Sigmoid colon (tissue), 4 donors: ENCODE measurements around the gene PRDM16.

ENCODE experiments used
- CTCF ChIP-seq, 4 experiments: fragments of 450-650 bp in 3 of 4; fragments of 200-600 bp in 1 of 4; IDR thresholded peaks; one replicate each; pipeline ENCODE4 v1.5.1; 2016 to 2019; ENCODE audit warnings: antibody characterized with exemption in 4 of 4, mild to moderate bottlenecking in 3 of 4, moderate library complexity in 2 of 4
- EP300 ChIP-seq, 4 donors: sonication (generic); formaldehyde crosslinking; IDR thresholded peaks; one replicate each; pipeline ENCODE4 v1.6.1; 2017; ENCODE audit warnings: antibody characterized with exemption in 4 of 4
- POLR2A ChIP-seq, 2 donors: fragments of 450-650 bp; IDR thresholded peaks; one replicate each; pipeline ENCODE4 v1.6.1; 2016; ENCODE audit warnings: antibody characterized with exemption in 2 of 2, mild to moderate bottlenecking in 2 of 2, moderate library complexity in 2 of 2
- POLR2AphosphoS5 ChIP-seq, 4 donors: sonication (generic); formaldehyde crosslinking; IDR thresholded peaks; one replicate each; pipeline ENCODE4 v1.6.1; 2017; ENCODE audit warnings: antibody characterized with exemption in 4 of 4

DNA sequence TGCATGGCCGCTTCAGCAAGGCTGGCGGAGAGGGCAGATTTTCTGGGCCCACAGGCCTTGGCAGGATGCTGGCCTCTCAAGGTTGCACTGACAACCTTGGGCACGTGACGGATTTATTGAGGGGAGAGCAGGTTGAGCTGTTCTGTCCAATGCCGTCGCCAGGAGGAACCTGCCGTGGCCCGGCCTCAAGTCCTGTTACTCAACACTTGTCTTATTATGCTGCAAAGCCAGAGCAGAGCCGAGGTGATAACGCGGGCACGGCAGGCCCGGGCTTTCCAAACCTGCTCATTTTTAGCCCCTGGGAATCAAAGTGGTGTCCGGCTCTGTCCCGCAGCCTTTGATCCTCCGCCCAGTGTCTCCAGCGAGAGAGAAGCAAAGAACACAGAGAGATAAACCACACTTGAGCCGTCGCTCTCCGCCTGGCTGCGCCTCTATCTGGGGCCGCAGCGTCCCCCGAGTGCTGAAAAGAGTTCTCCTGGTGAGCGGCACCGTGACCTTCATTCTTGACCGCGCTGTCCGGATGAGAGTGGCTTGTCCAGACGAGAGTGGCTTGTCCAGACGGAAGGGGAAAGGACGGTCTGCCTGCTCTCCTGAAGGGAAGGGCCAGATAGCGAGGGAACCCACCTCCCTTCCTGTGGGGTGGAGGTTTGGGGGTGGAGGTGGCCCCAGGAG lies 223.2 kb downstream of the PRDM16 start:
- no peak for TF ChIP-seq POLR2AphosphoS5 (IDR thresholded peaks at IDR 0.05)
- no peak for TF ChIP-seq CTCF (IDR thresholded peaks at IDR 0.05)
- TF ChIP-seq POLR2A (IDR thresholded peaks at IDR 0.05) = no peak
- TF ChIP-seq EP300 (IDR thresholded peaks at IDR 0.05) = no peak
